HepG2 (cell line): Measurements from ENCODE around the gene SOSTDC1. TPM values are rescaled to one million over a fixed set of nuclear protein-coding genes. Genes with fewer than 3 reads are reported as not detected.

Experiments used
- ARNTL ChIP-seq: sonication (generic); formaldehyde crosslinking; IDR thresholded peaks from 2 replicates; pipeline ENCODE4 v1.4.0; 2020; ENCODE audit warnings: mild to moderate bottlenecking, missing genetic modification reagents
- KDM2A ChIP-seq: sonication (generic); formaldehyde crosslinking; IDR thresholded peaks from 2 replicates; pipeline ENCODE4 v1.4.0; 2020; ENCODE audit warnings: low read depth, missing genetic modification reagents, borderline replicate concordance
- MTA3 ChIP-seq: sonication (generic); formaldehyde crosslinking; IDR thresholded peaks from 2 replicates; pipeline ENCODE4 v1.4.0; 2020; ENCODE audit warnings: missing genetic modification reagents
- PRMT3 ChIP-seq: sonication (generic); formaldehyde crosslinking; IDR thresholded peaks from 2 replicates; pipeline ENCODE4 v1.8.1; 2022; ENCODE audit warnings: low read depth, mild to moderate bottlenecking, moderate library complexity, missing genetic modification reagents, borderline replicate concordance
- TCF12 ChIP-seq, 2 experiments: fragments of 450-650 bp in 1 of 2; sonication (generic) in 1 of 2; formaldehyde crosslinking in 1 of 2; IDR thresholded peaks; 2 replicates each; pipeline versions ENCODE4 v1.6.1 to v1.8.0; 2017 to 2022; ENCODE audit warnings: antibody characterized with exemption in 1 of 2, mild to moderate bottlenecking in 1 of 2, missing genetic modification reagents in 1 of 2, moderate library complexity in 1 of 2
- TP53 ChIP-seq: sonication (generic); formaldehyde crosslinking; conservative IDR thresholded peaks from 2 replicates; pipeline ENCODE4 v1.4.0; 2020; ENCODE audit warnings: missing genetic modification reagents
- ZNF362 ChIP-seq: sonication (generic); formaldehyde crosslinking; IDR thresholded peaks from 2 replicates; pipeline ENCODE4 v1.4.0; 2020; ENCODE audit warnings: missing genetic modification reagents, mild to moderate bottlenecking, borderline replicate concordance
- ZNF563 ChIP-seq: sonication (generic); formaldehyde crosslinking; IDR thresholded peaks from 2 replicates; pipeline ENCODE4 v1.8.0; 2022; ENCODE audit warnings: mild to moderate bottlenecking, moderate library complexity, missing genetic modification reagents
- ZNF703 ChIP-seq: sonication (generic); formaldehyde crosslinking; IDR thresholded peaks from 2 replicates; pipeline ENCODE4 v1.5.1; 2020; ENCODE audit warnings: missing genetic modification reagents, mild to moderate bottlenecking, moderate library complexity, borderline replicate concordance
- ZNF709 ChIP-seq: sonication (generic); formaldehyde crosslinking; IDR thresholded peaks from 2 replicates; pipeline ENCODE4 v1.5.0; 2020; ENCODE audit warnings: mild to moderate bottlenecking, missing genetic modification reagents
- ZNF777 ChIP-seq: sonication (generic); formaldehyde crosslinking; IDR thresholded peaks from 2 replicates; pipeline ENCODE4 v1.4.0; 2020; ENCODE audit warnings: missing genetic modification reagents
- ZNF883 ChIP-seq: sonication (generic); formaldehyde crosslinking; IDR thresholded peaks from 2 replicates; pipeline ENCODE4 v1.5.1; 2020; ENCODE audit warnings: mild to moderate bottlenecking, missing genetic modification reagents; ENCODE audit errors: not compliant biosample characterization
- ZSCAN5A ChIP-seq: sonication (generic); formaldehyde crosslinking; IDR thresholded peaks from 2 replicates; pipeline ENCODE4 v1.8.0; 2022; ENCODE audit warnings: mild to moderate bottlenecking, missing genetic modification reagents, borderline replicate concordance
- polyA plus RNA-seq, 8 experiments: library from polyadenylated mRNA; depleted of rRNA in 3 of 8; stranded (reverse) in 7 of 8; unstranded in 1 of 8; fragments of >200 nt; fragmentation: Illumina TruSeq in 4 of 8; extraction: Trizol in 4 of 8; gene quantifications; 2 replicates each; pipeline versions ENCODE4 v1.2.1 to v1.2.3, GENCODE V29; 2011 to 2016; ENCODE audit warnings: low read depth in 4 of 8, missing spikeins in 1 of 8, mixed read lengths in 1 of 8; ENCODE audit not compliant: insufficient read depth in 1 of 8
- total RNA-seq, 5 experiments: library from RNA; depleted of rRNA; stranded (reverse); fragments of >200 nt; fragmentation: Illumina TruSeq; extraction: Trizol; gene quantifications; 2 replicates each; pipeline ENCODE4 v1.2.3, GENCODE V29; 2016; ENCODE audit warnings: low read depth in 1 of 5
- TF ChIP-seq, protein P1 (sequence below): sonication (generic); formaldehyde crosslinking; IDR thresholded peaks from 2 replicates; pipeline ENCODE4 v1.9.0; 2021; ENCODE audit warnings: mild to moderate bottlenecking, missing genetic modification reagents
- TF ChIP-seq, protein P2 (sequence below): sonication (generic); formaldehyde crosslinking; IDR thresholded peaks from 2 replicates; pipeline ENCODE4 v1.4.0; 2020; ENCODE audit warnings: mild to moderate bottlenecking, missing genetic modification reagents
- TF ChIP-seq, protein P3 (sequence below): sonication (generic); formaldehyde crosslinking; IDR thresholded peaks from 2 replicates; pipeline ENCODE4 v1.9.0; 2022; ENCODE audit warnings: low read depth, missing genetic modification reagents

SOSTDC1 gene
- total and polyA plus RNA-seq, 2 of the 13 experiments (the other 11 are each of a cell fraction or from before 2014, with no cell fraction given): not detected

GRCh38 chr7:16421333-16422102 lies 44.0 kb downstream of the SOSTDC1 start, which contains the start of gene CRPPA (continued):
- TF ChIP-seq MTA3 (CRISPR knock-in tag) (no peak), ZNF362 (CRISPR knock-in tag) (no peak), ZSCAN5A (peak; percentile 43; the same call in 1 of the 2 replicates), TCF12 (IDR thresholded peaks at IDR 0.05) (no peak), TCF12 (CRISPR knock-in tag; IDR thresholded peaks at IDR 0.05) (no peak), ZNF777 (CRISPR knock-in tag) (peak; percentile 62), ARNTL (CRISPR knock-in tag) (no peak; the same call in 1 of the 2 replicates), ZNF883 (CRISPR knock-in tag) (no peak), ZNF703 (CRISPR knock-in tag) (no peak), ZNF563 (CRISPR knock-in tag) (peak; percentile 74), PRMT3 (CRISPR knock-in tag) (no peak), KDM2A (CRISPR knock-in tag) (peak; percentile 52; the same call in 1 of the 2 replicates), ZNF709 (peak; percentile 75; the same call in 1 of the 2 replicates), TP53 (CRISPR knock-in tag) (0 out of 2 replicates have a peak, but pooled peaks have one; percentile 44)
- TF ChIP-seq, protein P1, sequence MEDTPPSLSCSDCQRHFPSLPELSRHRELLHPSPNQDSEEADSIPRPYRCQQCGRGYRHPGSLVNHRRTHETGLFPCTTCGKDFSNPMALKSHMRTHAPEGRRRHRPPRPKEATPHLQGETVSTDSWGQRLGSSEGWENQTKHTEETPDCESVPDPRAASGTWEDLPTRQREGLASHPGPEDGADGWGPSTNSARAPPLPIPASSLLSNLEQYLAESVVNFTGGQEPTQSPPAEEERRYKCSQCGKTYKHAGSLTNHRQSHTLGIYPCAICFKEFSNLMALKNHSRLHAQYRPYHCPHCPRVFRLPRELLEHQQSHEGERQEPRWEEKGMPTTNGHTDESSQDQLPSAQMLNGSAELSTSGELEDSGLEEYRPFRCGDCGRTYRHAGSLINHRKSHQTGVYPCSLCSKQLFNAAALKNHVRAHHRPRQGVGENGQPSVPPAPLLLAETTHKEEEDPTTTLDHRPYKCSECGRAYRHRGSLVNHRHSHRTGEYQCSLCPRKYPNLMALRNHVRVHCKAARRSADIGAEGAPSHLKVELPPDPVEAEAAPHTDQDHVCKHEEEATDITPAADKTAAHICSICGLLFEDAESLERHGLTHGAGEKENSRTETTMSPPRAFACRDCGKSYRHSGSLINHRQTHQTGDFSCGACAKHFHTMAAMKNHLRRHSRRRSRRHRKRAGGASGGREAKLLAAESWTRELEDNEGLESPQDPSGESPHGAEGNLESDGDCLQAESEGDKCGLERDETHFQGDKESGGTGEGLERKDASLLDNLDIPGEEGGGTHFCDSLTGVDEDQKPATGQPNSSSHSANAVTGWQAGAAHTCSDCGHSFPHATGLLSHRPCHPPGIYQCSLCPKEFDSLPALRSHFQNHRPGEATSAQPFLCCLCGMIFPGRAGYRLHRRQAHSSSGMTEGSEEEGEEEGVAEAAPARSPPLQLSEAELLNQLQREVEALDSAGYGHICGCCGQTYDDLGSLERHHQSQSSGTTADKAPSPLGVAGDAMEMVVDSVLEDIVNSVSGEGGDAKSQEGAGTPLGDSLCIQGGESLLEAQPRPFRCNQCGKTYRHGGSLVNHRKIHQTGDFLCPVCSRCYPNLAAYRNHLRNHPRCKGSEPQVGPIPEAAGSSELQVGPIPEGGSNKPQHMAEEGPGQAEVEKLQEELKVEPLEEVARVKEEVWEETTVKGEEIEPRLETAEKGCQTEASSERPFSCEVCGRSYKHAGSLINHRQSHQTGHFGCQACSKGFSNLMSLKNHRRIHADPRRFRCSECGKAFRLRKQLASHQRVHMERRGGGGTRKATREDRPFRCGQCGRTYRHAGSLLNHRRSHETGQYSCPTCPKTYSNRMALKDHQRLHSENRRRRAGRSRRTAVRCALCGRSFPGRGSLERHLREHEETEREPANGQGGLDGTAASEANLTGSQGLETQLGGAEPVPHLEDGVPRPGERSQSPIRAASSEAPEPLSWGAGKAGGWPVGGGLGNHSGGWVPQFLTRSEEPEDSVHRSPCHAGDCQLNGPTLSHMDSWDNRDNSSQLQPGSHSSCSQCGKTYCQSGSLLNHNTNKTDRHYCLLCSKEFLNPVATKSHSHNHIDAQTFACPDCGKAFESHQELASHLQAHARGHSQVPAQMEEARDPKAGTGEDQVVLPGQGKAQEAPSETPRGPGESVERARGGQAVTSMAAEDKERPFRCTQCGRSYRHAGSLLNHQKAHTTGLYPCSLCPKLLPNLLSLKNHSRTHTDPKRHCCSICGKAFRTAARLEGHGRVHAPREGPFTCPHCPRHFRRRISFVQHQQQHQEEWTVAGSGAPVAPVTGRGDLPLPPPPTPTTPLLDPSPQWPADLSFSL (CRISPR knock-in tag): no peak
- TF ChIP-seq, protein P2, sequence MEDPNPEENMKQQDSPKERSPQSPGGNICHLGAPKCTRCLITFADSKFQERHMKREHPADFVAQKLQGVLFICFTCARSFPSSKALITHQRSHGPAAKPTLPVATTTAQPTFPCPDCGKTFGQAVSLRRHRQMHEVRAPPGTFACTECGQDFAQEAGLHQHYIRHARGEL (CRISPR knock-in tag): no peak
- TF ChIP-seq, protein P3, sequence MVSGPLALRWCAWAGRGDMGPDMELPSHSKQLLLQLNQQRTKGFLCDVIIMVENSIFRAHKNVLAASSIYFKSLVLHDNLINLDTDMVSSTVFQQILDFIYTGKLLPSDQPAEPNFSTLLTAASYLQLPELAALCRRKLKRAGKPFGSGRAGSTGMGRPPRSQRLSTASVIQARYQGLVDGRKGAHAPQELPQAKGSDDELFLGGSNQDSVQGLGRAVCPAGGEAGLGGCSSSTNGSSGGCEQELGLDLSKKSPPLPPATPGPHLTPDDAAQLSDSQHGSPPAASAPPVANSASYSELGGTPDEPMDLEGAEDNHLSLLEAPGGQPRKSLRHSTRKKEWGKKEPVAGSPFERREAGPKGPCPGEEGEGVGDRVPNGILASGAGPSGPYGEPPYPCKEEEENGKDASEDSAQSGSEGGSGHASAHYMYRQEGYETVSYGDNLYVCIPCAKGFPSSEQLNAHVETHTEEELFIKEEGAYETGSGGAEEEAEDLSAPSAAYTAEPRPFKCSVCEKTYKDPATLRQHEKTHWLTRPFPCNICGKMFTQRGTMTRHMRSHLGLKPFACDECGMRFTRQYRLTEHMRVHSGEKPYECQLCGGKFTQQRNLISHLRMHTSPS (CRISPR knock-in tag): no peak
